Neural progenitor cell (in vitro differentiated cells): ENCODE measurements around the gene SPNS3. TPM values are rescaled to one million over a fixed set of nuclear protein-coding genes. Genes with fewer than 3 reads are reported as not detected.

Experiments used
- DNase-seq: peaks from one replicate; pipeline ENCODE4 v3.0.0-alpha.2; 2016; ENCODE audit warnings: low spot score
- H2AFZ ChIP-seq: fragments of 200-600 bp; sonication (generic); replicated peaks from 2 replicates; pipeline ENCODE4 v1.6.1; 2016; ENCODE audit warnings: antibody characterized with exemption
- H3F3A ChIP-seq: fragments of 200-600 bp; sonication (generic); 2 replicates; pipeline ENCODE4 v1.6.1; 2016; ENCODE audit warnings: antibody characterized with exemption, low read depth
- H3K27ac ChIP-seq: fragments of 200-600 bp; sonication (generic); 2 replicates; pipeline ENCODE4 v1.5.1; 2016; ENCODE audit warnings: mild to moderate bottlenecking
- H3K27me3 ChIP-seq: fragments of 200-600 bp; sonication (generic); 2 replicates; pipeline ENCODE4 v1.6.1; 2016; ENCODE audit warnings: mild to moderate bottlenecking, moderate library complexity
- H3K36me3 ChIP-seq: fragments of 200-600 bp; sonication (generic); 2 replicates; pipeline ENCODE4 v1.5.1; 2016
- H3K4me1 ChIP-seq: fragments of 200-600 bp; sonication (generic); 2 replicates; pipeline ENCODE4 v1.6.1; 2016; ENCODE audit warnings: mixed run types
- H3K4me2 ChIP-seq: fragments of 200-600 bp; sonication (generic); 2 replicates; pipeline ENCODE4 v1.6.1; 2016
- H3K4me3 ChIP-seq: fragments of 200-600 bp; sonication (generic); 2 replicates; pipeline ENCODE4 v1.5.1; 2016
- H3K79me2 ChIP-seq: fragments of 200-600 bp; sonication (generic); 2 replicates; pipeline ENCODE4 v1.6.1; 2016; ENCODE audit warnings: low read depth
- H3K9ac ChIP-seq: fragments of 200-600 bp; sonication (generic); 2 replicates; pipeline ENCODE4 v1.6.1; 2016
- H3K9me3 ChIP-seq: fragments of 200-600 bp; sonication (generic); 2 replicates; pipeline ENCODE4 v1.5.1; 2016; ENCODE audit warnings: low read depth
- H4K20me1 ChIP-seq: fragments of 200-600 bp; sonication (generic); 2 replicates; pipeline ENCODE4 v1.6.1; 2016; ENCODE audit warnings: low read depth
- H3K27ac Mint-ChIP-seq: 3 replicates; pipeline ENCODE4 v1.8.0; 2021; ENCODE audit warnings: mixed read lengths
- H3K27me3 Mint-ChIP-seq: 2 replicates; pipeline ENCODE4 v1.8.0; 2022; ENCODE audit warnings: low read depth, mild to moderate bottlenecking, inconsistent platforms, moderate library complexity, mixed read lengths; ENCODE audit not compliant: insufficient read depth
- H3K36me3 Mint-ChIP-seq: 3 replicates; pipeline ENCODE4 v1.8.0; 2021; ENCODE audit warnings: mixed read lengths
- H3K4me1 Mint-ChIP-seq: 3 replicates; pipeline ENCODE4 v1.8.0; 2021; ENCODE audit warnings: mixed read lengths
- H3K4me3 Mint-ChIP-seq: 3 replicates; pipeline ENCODE4 v1.8.0; 2021; ENCODE audit warnings: mild to moderate bottlenecking, moderate library complexity, mixed read lengths
- H3K9me3 Mint-ChIP-seq: 3 replicates; pipeline ENCODE4 v1.8.0; 2020; ENCODE audit warnings: mixed read lengths
- CTCF ChIP-seq: fragments of 200-600 bp; sonication (generic); IDR thresholded peaks from 2 replicates; pipeline ENCODE4 v1.5.1; 2017; ENCODE audit warnings: antibody characterized with exemption, mild to moderate bottlenecking
- EZH2 ChIP-seq: fragments of 200-600 bp; sonication (generic); IDR thresholded peaks from 2 replicates; pipeline ENCODE4 v1.6.1; 2017; ENCODE audit warnings: antibody characterized with exemption, mild to moderate bottlenecking, moderate library complexity
- EZH2phosphoT487 ChIP-seq: fragments of 200-600 bp; sonication (generic); IDR thresholded peaks from 2 replicates; pipeline ENCODE4 v1.6.1; 2017; ENCODE audit warnings: antibody characterized with exemption
- total RNA-seq: library from RNA; depleted of rRNA; stranded (reverse); fragments of >200 nt; gene quantifications from 2 replicates; pipeline ENCODE4 v1.2.3, GENCODE V29; 2015; ENCODE audit warnings: low replicate concordance

The SPNS3 gene
- total RNA-seq, 1 donor from 2014 or later: not detected

- Histone ChIP-seq H3K27me3 (no peaks in the 10 kb centered on the region), H3K4me3 (no peak overlapping the region), H3K9ac (no peak overlapping the region), H4K20me1 (no peaks in the 10 kb centered on the region), H3K27ac (no peak overlapping the region), H3K36me3 (no peaks in the 10 kb centered on the region), H3F3A (no peaks in the 10 kb centered on the region), H2AFZ (no peak overlapping the region), H3K9me3 (no peaks in the 10 kb centered on the region), H3K4me1 (peaks cover 13% of the 10 kb centered on the region), H3K79me2 (no peaks in the 10 kb centered on the region), H3K4me2 (no peak overlapping the region)
- no peak overlapping the region for H3K4me3 Mint-ChIP-seq
- peak; percentile 40 for DNase-seq
- no peak overlapping the region for H3K27ac Mint-ChIP-seq
- TF ChIP-seq EZH2phosphoT487 (no peak), CTCF (no peak), EZH2 (no peak)
- H3K4me1 Mint-ChIP-seq: peaks cover 4% of the 10 kb centered on the region
- H3K36me3 Mint-ChIP-seq: no peaks in the 10 kb centered on the region
- H3K9me3 Mint-ChIP-seq: no peaks in the 10 kb centered on the region
- H3K27me3 Mint-ChIP-seq: peaks cover 6% of the 10 kb centered on the region
Observed at GRCh38 chr17:4514206-4514605, 80.5 kb downstream of the SPNS3 start.

DNA sequence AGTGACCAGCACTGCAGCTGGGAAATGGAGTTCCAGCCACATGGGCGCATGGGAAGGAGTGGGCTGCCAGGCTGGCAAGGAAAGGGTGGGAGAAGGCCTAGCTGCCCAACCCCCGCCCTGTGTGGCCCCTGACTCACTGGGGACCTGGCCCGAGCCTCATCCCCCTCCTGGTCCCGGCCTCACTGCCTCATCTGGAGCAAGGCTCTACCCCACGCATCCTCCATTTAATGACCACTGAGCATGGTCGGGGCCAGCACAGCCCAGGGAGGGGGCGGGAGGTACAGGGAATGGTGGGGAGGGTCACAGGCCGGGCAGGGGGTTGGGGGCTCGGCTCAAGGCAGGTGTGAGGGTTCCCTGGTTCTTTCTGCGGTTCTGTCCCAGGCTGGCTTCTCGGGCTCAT lies 81.0 kb downstream of the SPNS3 start:
- H3K79me2 ChIP-seq: no peaks in the 10 kb centered on the region
- no peak for TF ChIP-seq EZH2
- TF ChIP-seq CTCF: no peak
- no peak for TF ChIP-seq EZH2phosphoT487
- Mint-ChIP-seq H3K27me3 (peaks cover 6% of the 10 kb centered on the region), H3K27ac (no peak overlapping the region), H3K36me3 (no peaks in the 10 kb centered on the region), H3K4me3 (no peak overlapping the region), H3K9me3 (no peaks in the 10 kb centered on the region), H3K4me1 (peaks cover 6% of the 10 kb centered on the region)
- H3F3A ChIP-seq: no peaks in the 10 kb centered on the region
- H3K4me3 ChIP-seq: no peak overlapping the region
- DNase-seq: no peak
- H3K36me3 ChIP-seq: no peaks in the 10 kb centered on the region
- no peaks in the 10 kb centered on the region for H4K20me1 ChIP-seq
- H3K9me3 ChIP-seq: no peaks in the 10 kb centered on the region
- H3K27ac ChIP-seq: no peak overlapping the region
- no peak overlapping the region for H3K4me2 ChIP-seq
- H3K9ac ChIP-seq: no peak overlapping the region
- no peaks in the 10 kb centered on the region for H3K27me3 ChIP-seq
- H2AFZ ChIP-seq: peak overlapping the region; percentile 66
- peaks cover 19% of the 10 kb centered on the region for H3K4me1 ChIP-seq

GRCh38 chr17:4515501-4515900 lies 81.8 kb downstream of the SPNS3 start:
- TF ChIP-seq CTCF: no peak
- no peak for TF ChIP-seq EZH2phosphoT487
- TF ChIP-seq EZH2: no peak
- no peak for DNase-seq
- Histone ChIP-seq H3K4me1 (peaks cover 21% of the 10 kb centered on the region), H4K20me1 (no peaks in the 10 kb centered on the region), H3K9ac (no peak overlapping the region), H3K4me3 (no peak overlapping the region), H3K4me2 (no peak overlapping the region), H3F3A (no peaks in the 10 kb centered on the region), H3K36me3 (no peaks in the 10 kb centered on the region), H2AFZ (peak overlapping the region; percentile 66), H3K27me3 (no peaks in the 10 kb centered on the region), H3K79me2 (no peaks in the 10 kb centered on the region), H3K9me3 (no peaks in the 10 kb centered on the region), H3K27ac (no peak overlapping the region)
- H3K9me3 Mint-ChIP-seq: no peaks in the 10 kb centered on the region
- H3K27me3 Mint-ChIP-seq: peaks cover 7% of the 10 kb centered on the region
- H3K27ac Mint-ChIP-seq: no peak overlapping the region
- H3K4me1 Mint-ChIP-seq: peaks cover 11% of the 10 kb centered on the region
- no peaks in the 10 kb centered on the region for H3K36me3 Mint-ChIP-seq
- H3K4me3 Mint-ChIP-seq: no peak overlapping the region
